ENCODE measurements around the gene ANTXRL. TPM values are rescaled to one million over a fixed set of nuclear protein-coding genes. Genes with fewer than 3 reads are reported as not detected.
"Not testable (repeated sequence)": the region's sequence is repeated elsewhere in the genome, so short reads cannot be mapped to it uniquely, and the experiment has no call there.

Gene ANTXRL
- polyA plus RNA-seq, 4 donors: not detected

- DNase-seq (ENCODE audit: low read depth in 4 of 4, low spot score in 3 of 4): no peak
These were observed 5.8 kb downstream of the ANTXRL start for GRCh38 chr10:46292573-46293023.

GRCh38 chr10:46293228-46293627, 6.4 kb downstream of the ANTXRL start:
- DNase-seq (ENCODE audit: low read depth in 4 of 4, low spot score in 3 of 4): no peak

GRCh38 chr10:46293832-46294640, 7.2 kb downstream of the ANTXRL start:
- no peak for DNase-seq (ENCODE audit: low read depth in 4 of 4, low spot score in 3 of 4)

- DNase-seq (ENCODE audit: low read depth in 4 of 4, low spot score in 3 of 4): no peak
These were observed 7.9 kb downstream of the ANTXRL start for GRCh38 chr10:46294641-46295220.

- not testable (repeated sequence) for DNase-seq (ENCODE audit: low read depth in 4 of 4, low spot score in 3 of 4)
These were observed 8.7 kb downstream of the ANTXRL start for GRCh38 chr10:46295350-46296010.

GRCh38 chr10:46296086-46296485, 9.3 kb downstream of the ANTXRL start:
- DNase-seq (ENCODE audit: low read depth in 4 of 4, low spot score in 3 of 4): not testable (repeated sequence)

- DNase-seq (ENCODE audit: low read depth in 4 of 4, low spot score in 3 of 4): no peak
These were observed 9.9 kb downstream of the ANTXRL start for GRCh38 chr10:46296641-46297141.

GRCh38 chr10:46297406-46298204, 10.8 kb downstream of the ANTXRL start:
- no peak for DNase-seq (ENCODE audit: low read depth in 4 of 4, low spot score in 3 of 4)

GRCh38 chr10:46298477-46299285, 11.9 kb downstream of the ANTXRL start:
- DNase-seq (ENCODE audit: low read depth in 4 of 4, low spot score in 3 of 4): no peak

GRCh38 chr10:46299286-46299535, 12.4 kb downstream of the ANTXRL start:
- DNase-seq (ENCODE audit: low read depth in 4 of 4, low spot score in 3 of 4): no peak

- DNase-seq (ENCODE audit: low read depth in 4 of 4, low spot score in 3 of 4): no peak
These were observed 13.0 kb downstream of the ANTXRL start for GRCh38 chr10:46299536-46300369.

- not testable (repeated sequence) for DNase-seq (ENCODE audit: low read depth in 4 of 4, low spot score in 3 of 4)
These were observed 13.5 kb downstream of the ANTXRL start for GRCh38 chr10:46300370-46300711.

GRCh38 chr10:46301056-46301645, 14.4 kb downstream of the ANTXRL start:
- DNase-seq (ENCODE audit: low read depth in 4 of 4, low spot score in 3 of 4): no peak

- DNase-seq (ENCODE audit: low read depth in 4 of 4, low spot score in 3 of 4): no peak
These were observed 15.1 kb downstream of the ANTXRL start for GRCh38 chr10:46301721-46302479.

- not testable (repeated sequence) for DNase-seq (ENCODE audit: low read depth in 4 of 4, low spot score in 3 of 4)
These were observed 16.1 kb downstream of the ANTXRL start for GRCh38 chr10:46302765-46303352.

GRCh38 chr10:46304062-46304461, 17.3 kb downstream of the ANTXRL start:
- no peak for DNase-seq (ENCODE audit: low read depth in 4 of 4, low spot score in 3 of 4)

- not testable (repeated sequence) for DNase-seq (ENCODE audit: low read depth in 4 of 4, low spot score in 3 of 4)
These were observed 17.9 kb downstream of the ANTXRL start for GRCh38 chr10:46304671-46305070.

Data from left renal pelvis (tissue), 4 donors.